Astrocyte (in vitro differentiated cells and primary cell): ENCODE measurements around the gene SUN5. TPM values are rescaled to one million over a fixed set of nuclear protein-coding genes. Genes with fewer than 3 reads are reported as not detected.

Source experiments
- DNase-seq: peaks from one replicate; pipeline ENCODE4 v3.0.0-alpha.2; 2010; ENCODE audit warnings: low read depth
- FAIRE-seq: peaks from 2 replicates; lab custom pipeline; 2011; peaks lifted over from hg19 to GRCh38; lab: Jason Lieb, UNC
- H2AFZ ChIP-seq: 2 replicates; pipeline ENCODE4 v1.6.0; 2012; ENCODE audit warnings: low read depth, low read length, inconsistent platforms
- H3K27ac ChIP-seq: 2 replicates; pipeline ENCODE4 v1.5.1; 2011; ENCODE audit warnings: low read depth, low read length, inconsistent platforms
- H3K27me3 ChIP-seq: 2 replicates; pipeline ENCODE4 v1.6.0; 2011; ENCODE audit warnings: low read length, inconsistent platforms; ENCODE audit not compliant: insufficient read depth
- H3K36me3 ChIP-seq: 2 replicates; pipeline ENCODE4 v1.5.1; 2011; ENCODE audit warnings: low read length, inconsistent platforms; ENCODE audit not compliant: insufficient read depth
- H3K4me1 ChIP-seq: 2 replicates; pipeline ENCODE4 v1.5.1; 2011; ENCODE audit warnings: low read length, inconsistent platforms; ENCODE audit not compliant: insufficient read depth
- H3K4me2 ChIP-seq: 2 replicates; pipeline ENCODE4 v1.6.0; 2012; ENCODE audit warnings: low read length, inconsistent platforms
- H3K4me3 ChIP-seq: 2 replicates; pipeline ENCODE4 v1.5.1; 2011; ENCODE audit warnings: low read depth, mild to moderate bottlenecking, low read length, inconsistent platforms; ENCODE audit not compliant: insufficient read depth
- H3K79me2 ChIP-seq: 2 replicates; pipeline ENCODE4 v1.6.0; 2012; ENCODE audit warnings: mild to moderate bottlenecking, low read length, inconsistent platforms; ENCODE audit not compliant: insufficient read depth
- H3K9ac ChIP-seq: 2 replicates; pipeline ENCODE4 v1.6.0; 2012; ENCODE audit warnings: mild to moderate bottlenecking, low read length, inconsistent platforms
- H3K9me3 ChIP-seq: 2 replicates; pipeline ENCODE4 v1.5.1; 2012; ENCODE audit warnings: low read depth, mild to moderate bottlenecking, low read length, inconsistent platforms; ENCODE audit not compliant: insufficient read depth
- H4K20me1 ChIP-seq: 2 replicates; pipeline ENCODE4 v1.6.0; 2012; ENCODE audit warnings: low read length, inconsistent platforms; ENCODE audit not compliant: insufficient read depth
- H3K27ac Mint-ChIP-seq: one replicate; pipeline ENCODE4 v1.8.0; 2021; ENCODE audit warnings: mild to moderate bottlenecking, mixed read lengths; ENCODE audit not compliant: unreplicated experiment
- H3K27me3 Mint-ChIP-seq: one replicate; pipeline ENCODE4 v1.8.0; 2021; ENCODE audit warnings: low read depth, mixed read lengths; ENCODE audit not compliant: unreplicated experiment
- H3K36me3 Mint-ChIP-seq: one replicate; pipeline ENCODE4 v1.8.0; 2021; ENCODE audit warnings: low read depth, mixed read lengths; ENCODE audit not compliant: unreplicated experiment
- H3K4me1 Mint-ChIP-seq: one replicate; pipeline ENCODE4 v1.8.0; 2021; ENCODE audit warnings: low read depth, mixed read lengths; ENCODE audit not compliant: unreplicated experiment
- H3K4me3 Mint-ChIP-seq: one replicate; pipeline ENCODE4 v1.8.0; 2021; ENCODE audit warnings: mild to moderate bottlenecking, moderate library complexity, mixed read lengths; ENCODE audit not compliant: unreplicated experiment
- H3K9me3 Mint-ChIP-seq: one replicate; pipeline ENCODE4 v1.8.0; 2021; ENCODE audit warnings: mild to moderate bottlenecking, mixed read lengths; ENCODE audit not compliant: unreplicated experiment
- EZH2 ChIP-seq: IDR thresholded peaks from 2 replicates; pipeline ENCODE4 v1.6.1; 2012; ENCODE audit warnings: mild to moderate bottlenecking, low read length, inconsistent platforms; ENCODE audit not compliant: insufficient read depth
- total RNA-seq: library from RNA; stranded (reverse); gene quantifications from 2 replicates; pipeline ENCODE4 v1.2.1, GENCODE V29; 2021
- TF ChIP-seq, protein P1 (sequence below): IDR thresholded peaks from 2 replicates; pipeline ENCODE4 v1.5.1; 2011; ENCODE audit warnings: low read depth, mild to moderate bottlenecking, inconsistent platforms, low read length, moderate library complexity; ENCODE audit not compliant: insufficient read depth

SUN5 gene
- total RNA-seq, 1 donor from 2014 or later, result not detected

DNA sequence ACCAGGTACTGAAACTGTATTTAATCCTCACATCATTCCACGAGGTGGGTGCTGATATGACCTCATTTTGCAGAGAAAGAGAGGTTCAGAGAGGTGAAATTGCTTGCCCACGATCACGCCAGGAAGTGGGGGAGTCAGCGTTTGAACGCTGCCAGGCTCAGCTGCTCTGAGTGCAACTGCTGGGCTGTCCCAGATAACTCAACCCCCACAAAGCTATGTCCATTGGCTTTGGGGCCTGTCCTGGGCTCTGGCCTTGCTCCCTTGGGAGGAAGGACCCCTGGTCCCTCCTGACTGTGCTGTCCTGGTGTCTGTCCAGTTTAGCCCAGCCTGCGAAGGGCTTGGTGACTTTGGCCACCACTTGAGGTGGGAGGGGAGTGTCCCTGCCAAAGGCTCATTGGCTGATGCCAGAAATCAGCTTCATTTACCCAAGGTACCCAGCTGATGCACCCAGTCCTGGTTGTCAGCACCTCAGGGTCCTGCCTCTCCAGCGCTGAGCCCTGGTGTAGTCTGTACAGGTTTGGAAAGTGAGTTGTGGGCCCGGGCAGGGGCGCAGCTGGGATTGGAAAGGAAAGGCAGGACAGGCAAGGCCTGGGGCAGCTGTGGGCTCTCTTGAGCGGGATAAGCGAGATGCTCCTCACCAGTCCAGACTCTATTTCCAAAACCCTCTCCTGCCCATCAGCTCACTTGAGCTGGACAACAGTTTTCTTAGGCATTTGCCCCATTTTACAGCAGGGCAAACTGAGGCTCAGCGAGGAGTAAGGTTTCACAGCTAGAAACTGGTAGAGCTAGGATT is 38.5 kb downstream of the SUN5 start:
- peaks cover 31% of the 10 kb centered on the region for H3K27me3 Mint-ChIP-seq
- H3K9me3 Mint-ChIP-seq, result peaks cover 4% of the 10 kb centered on the region
- H3K27ac ChIP-seq, result no peak overlapping the region
- no peak overlapping the region for H3K4me3 ChIP-seq
- DNase-seq, result no peak
- H3K4me3 Mint-ChIP-seq, result no peak overlapping the region
- no peaks in the 10 kb centered on the region for H3K36me3 Mint-ChIP-seq
- H3K9me3 ChIP-seq, result no peaks in the 10 kb centered on the region
- H3K9ac ChIP-seq, result no peak overlapping the region
- no peaks in the 10 kb centered on the region for H3K4me1 Mint-ChIP-seq
- H3K79me2 ChIP-seq, result no peaks in the 10 kb centered on the region
- H2AFZ ChIP-seq, result no peak overlapping the region
- no peak overlapping the region for H3K27ac Mint-ChIP-seq
- no peaks in the 10 kb centered on the region for H3K4me1 ChIP-seq
- H3K27me3 ChIP-seq, result no peaks in the 10 kb centered on the region
- no peak overlapping the region for H3K4me2 ChIP-seq
- TF ChIP-seq, protein P1, sequence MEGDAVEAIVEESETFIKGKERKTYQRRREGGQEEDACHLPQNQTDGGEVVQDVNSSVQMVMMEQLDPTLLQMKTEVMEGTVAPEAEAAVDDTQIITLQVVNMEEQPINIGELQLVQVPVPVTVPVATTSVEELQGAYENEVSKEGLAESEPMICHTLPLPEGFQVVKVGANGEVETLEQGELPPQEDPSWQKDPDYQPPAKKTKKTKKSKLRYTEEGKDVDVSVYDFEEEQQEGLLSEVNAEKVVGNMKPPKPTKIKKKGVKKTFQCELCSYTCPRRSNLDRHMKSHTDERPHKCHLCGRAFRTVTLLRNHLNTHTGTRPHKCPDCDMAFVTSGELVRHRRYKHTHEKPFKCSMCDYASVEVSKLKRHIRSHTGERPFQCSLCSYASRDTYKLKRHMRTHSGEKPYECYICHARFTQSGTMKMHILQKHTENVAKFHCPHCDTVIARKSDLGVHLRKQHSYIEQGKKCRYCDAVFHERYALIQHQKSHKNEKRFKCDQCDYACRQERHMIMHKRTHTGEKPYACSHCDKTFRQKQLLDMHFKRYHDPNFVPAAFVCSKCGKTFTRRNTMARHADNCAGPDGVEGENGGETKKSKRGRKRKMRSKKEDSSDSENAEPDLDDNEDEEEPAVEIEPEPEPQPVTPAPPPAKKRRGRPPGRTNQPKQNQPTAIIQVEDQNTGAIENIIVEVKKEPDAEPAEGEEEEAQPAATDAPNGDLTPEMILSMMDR, result no peak
- no peak for TF ChIP-seq EZH2
- H4K20me1 ChIP-seq, result no peaks in the 10 kb centered on the region
- no peaks in the 10 kb centered on the region for H3K36me3 ChIP-seq
- FAIRE-seq, result no peak

DNA sequence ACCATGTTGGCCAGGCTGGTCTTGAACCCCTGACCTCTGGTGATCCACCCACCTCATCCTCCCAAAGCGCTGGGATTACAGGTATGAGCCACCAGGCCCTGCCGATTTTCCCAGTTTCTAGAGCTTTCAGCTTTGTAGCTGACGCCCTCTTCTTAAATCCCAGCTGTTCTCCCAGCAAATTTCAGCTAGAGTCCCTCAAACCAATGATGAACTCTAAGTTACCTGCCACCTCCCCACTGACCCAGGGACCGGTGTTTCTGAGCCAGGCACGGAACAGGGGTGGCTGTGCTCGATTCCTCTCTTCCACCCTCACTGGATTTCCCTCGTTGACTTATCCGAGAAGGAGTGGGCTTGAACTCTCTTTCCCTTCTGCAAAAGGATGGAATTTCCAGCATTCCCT is 39.1 kb downstream of the SUN5 start:
- Histone ChIP-seq H2AFZ (no peak overlapping the region), H3K4me2 (no peak overlapping the region), H3K9me3 (no peaks in the 10 kb centered on the region), H3K36me3 (no peaks in the 10 kb centered on the region), H3K27me3 (no peaks in the 10 kb centered on the region), H3K4me1 (no peaks in the 10 kb centered on the region), H3K27ac (no peak overlapping the region), H4K20me1 (no peaks in the 10 kb centered on the region), H3K9ac (no peak overlapping the region), H3K4me3 (no peak overlapping the region), H3K79me2 (no peaks in the 10 kb centered on the region)
- Mint-ChIP-seq H3K27ac (no peak overlapping the region), H3K4me3 (no peak overlapping the region), H3K36me3 (no peaks in the 10 kb centered on the region), H3K4me1 (no peaks in the 10 kb centered on the region), H3K9me3 (peaks cover 4% of the 10 kb centered on the region), H3K27me3 (peaks cover 31% of the 10 kb centered on the region)
- TF ChIP-seq EZH2, result no peak
- TF ChIP-seq, protein P1, result no peak
- FAIRE-seq (no peak), DNase-seq (no peak)

DNA sequence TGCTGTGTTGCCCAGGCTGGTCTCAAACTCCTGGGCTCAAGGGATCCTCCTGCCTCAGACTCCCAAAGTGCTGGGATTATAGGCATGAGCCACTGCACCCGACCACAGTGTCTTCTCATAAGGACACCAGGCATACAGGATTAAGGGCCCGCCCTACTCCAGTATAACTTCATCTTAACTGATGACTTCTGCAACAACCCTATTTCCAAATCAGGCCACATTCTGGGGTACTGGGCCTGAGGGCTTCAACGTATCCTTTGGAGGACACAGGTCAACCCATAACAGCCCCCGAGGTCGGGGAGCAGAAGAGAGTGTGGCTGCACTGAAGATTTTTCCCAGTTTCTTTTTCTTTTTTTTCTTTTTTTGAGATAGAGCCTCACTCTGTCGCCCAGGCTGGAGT is 39.7 kb downstream of the SUN5 start:
- Histone ChIP-seq H3K27ac (no peak overlapping the region), H3K9ac (no peak overlapping the region), H3K4me2 (no peak overlapping the region), H4K20me1 (no peaks in the 10 kb centered on the region), H3K9me3 (no peaks in the 10 kb centered on the region), H3K36me3 (no peaks in the 10 kb centered on the region), H3K4me3 (no peak overlapping the region), H3K27me3 (no peaks in the 10 kb centered on the region), H3K4me1 (no peaks in the 10 kb centered on the region), H2AFZ (no peak overlapping the region), H3K79me2 (no peaks in the 10 kb centered on the region)
- Mint-ChIP-seq H3K27me3 (peaks cover 33% of the 10 kb centered on the region), H3K4me1 (no peaks in the 10 kb centered on the region), H3K4me3 (no peak overlapping the region), H3K27ac (no peak overlapping the region), H3K36me3 (no peaks in the 10 kb centered on the region), H3K9me3 (peaks cover 4% of the 10 kb centered on the region)
- no peak for FAIRE-seq
- TF ChIP-seq, protein P1, result no peak
- no peak for TF ChIP-seq EZH2
- no peak for DNase-seq
